Measurements from ENCODE around the gene MYBPC2.

DNA sequence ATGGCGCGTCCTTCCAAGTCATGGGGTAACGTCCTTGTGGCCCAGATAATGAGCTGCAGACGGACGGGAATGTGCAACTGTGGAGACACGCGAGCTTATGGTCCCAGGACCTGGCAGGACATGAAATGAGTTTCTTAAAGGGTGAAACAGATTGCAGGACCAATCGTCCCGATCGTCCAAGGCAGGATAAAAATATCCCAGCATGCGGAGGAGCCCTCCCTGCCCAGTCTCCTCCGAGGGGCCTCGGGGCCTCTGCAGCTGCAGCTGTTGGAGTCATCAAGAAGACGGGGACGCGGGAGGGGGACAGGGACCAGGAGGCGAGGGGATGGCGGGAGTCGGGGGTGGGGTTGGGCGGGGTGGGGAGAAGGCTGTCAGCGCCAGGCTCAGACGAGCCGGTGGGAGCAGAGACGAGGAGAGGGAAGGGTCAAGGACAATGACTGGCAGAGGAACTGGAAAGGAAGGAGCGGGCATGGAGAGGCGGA, 58.3 kb downstream of the MYBPC2 start:
- TF ChIP-seq CTCF (IDR thresholded peaks at IDR 0.05) = no peak
- no peak for TF ChIP-seq ZFX (IDR thresholded peaks at IDR 0.05; ENCODE audit: borderline replicate concordance)

Measured in 22Rv1 (cell line).